Body of pancreas (tissue), 4 donors: ENCODE results near the gene PTK6. TPM values are rescaled to one million over a fixed set of nuclear protein-coding genes. Genes with fewer than 3 reads are reported as not detected.

Experiments
- ATAC-seq: fragments of 150-250 bp; one replicate; pipeline ENCODE4 v1.9.1; 2016
- DNase-seq, 4 donors: peaks; one replicate each; pipeline ENCODE4 v3.0.0-alpha.2; 2019
- H3K27ac ChIP-seq, 4 donors: fragments of 200-600 bp; sonication (generic); 1 replicate in 3 of 4; 2 replicates in 1 of 4; pipeline versions ENCODE4 v1.5.1 to v1.6.1; 2016 to 2019; ENCODE audit warnings: mild to moderate bottlenecking in 1 of 4, mixed read lengths in 1 of 4, moderate library complexity in 1 of 4
- H3K27me3 ChIP-seq, 2 donors: fragments of 200-600 bp; sonication (generic); one replicate each; pipeline ENCODE4 v1.6.0; 2016; ENCODE audit warnings: mild to moderate bottlenecking in 1 of 2
- H3K36me3 ChIP-seq, 2 donors: fragments of 200-600 bp; sonication (generic); replicated peaks in 1 of 2; 2 replicates each; pipeline ENCODE4 v1.5.1; 2016; ENCODE audit warnings: low read depth in 2 of 2; ENCODE audit not compliant: insufficient read depth in 1 of 2
- H3K4me1 ChIP-seq: fragments of 200-600 bp; sonication (generic); one replicate; pipeline ENCODE4 v1.6.0; 2016
- H3K4me3 ChIP-seq, 2 donors: fragments of 200-600 bp; sonication (generic); 1 replicate in 1 of 2; 2 replicates in 1 of 2; pipeline ENCODE4 v1.5.1; 2016 to 2019
- H3K9me3 ChIP-seq, 3 donors: fragments of 200-600 bp; sonication (generic); 1 replicate in 2 of 3; 2 replicates in 1 of 3; pipeline ENCODE4 v1.5.1; 2016
- POLR2A ChIP-seq, 3 donors: fragments of 450-650 bp; IDR thresholded peaks; one replicate each; pipeline ENCODE4 v1.6.1; 2016; ENCODE audit warnings: antibody characterized with exemption in 3 of 3, mild to moderate bottlenecking in 2 of 3
- WGBS, 2 donors: methylation state at CpG; one replicate each; pipeline ENCODE4 v1.1.5; 2017; 5-methylcytosine and 5-hydroxymethylcytosine counted together
- intact Hi-C: fragments of 100-400 bp; cut with DNase I; formaldehyde crosslinking; loops from one replicate; pipeline ENCODE4 v1.15.1; 2023
- total RNA-seq, 2 donors: library from RNA; depleted of rRNA; stranded (reverse); fragments of >200 nt; gene quantifications; one replicate each; pipeline ENCODE4 v1.1.0, GENCODE V29; 2016
- TF ChIP-seq, protein P1 (sequence below), 7 experiments: fragments of 450-650 bp in 4 of 7; fragments of 200-600 bp in 3 of 7; sonication (generic) in 3 of 7; IDR thresholded peaks; one replicate each; pipeline ENCODE4 v1.5.1; 2016 to 2019; ENCODE audit warnings: antibody characterized with exemption in 7 of 7

PTK6 gene
- total RNA-seq, 2 donors from 2014 or later: 3.0 to 5.4 TPM

DNA sequence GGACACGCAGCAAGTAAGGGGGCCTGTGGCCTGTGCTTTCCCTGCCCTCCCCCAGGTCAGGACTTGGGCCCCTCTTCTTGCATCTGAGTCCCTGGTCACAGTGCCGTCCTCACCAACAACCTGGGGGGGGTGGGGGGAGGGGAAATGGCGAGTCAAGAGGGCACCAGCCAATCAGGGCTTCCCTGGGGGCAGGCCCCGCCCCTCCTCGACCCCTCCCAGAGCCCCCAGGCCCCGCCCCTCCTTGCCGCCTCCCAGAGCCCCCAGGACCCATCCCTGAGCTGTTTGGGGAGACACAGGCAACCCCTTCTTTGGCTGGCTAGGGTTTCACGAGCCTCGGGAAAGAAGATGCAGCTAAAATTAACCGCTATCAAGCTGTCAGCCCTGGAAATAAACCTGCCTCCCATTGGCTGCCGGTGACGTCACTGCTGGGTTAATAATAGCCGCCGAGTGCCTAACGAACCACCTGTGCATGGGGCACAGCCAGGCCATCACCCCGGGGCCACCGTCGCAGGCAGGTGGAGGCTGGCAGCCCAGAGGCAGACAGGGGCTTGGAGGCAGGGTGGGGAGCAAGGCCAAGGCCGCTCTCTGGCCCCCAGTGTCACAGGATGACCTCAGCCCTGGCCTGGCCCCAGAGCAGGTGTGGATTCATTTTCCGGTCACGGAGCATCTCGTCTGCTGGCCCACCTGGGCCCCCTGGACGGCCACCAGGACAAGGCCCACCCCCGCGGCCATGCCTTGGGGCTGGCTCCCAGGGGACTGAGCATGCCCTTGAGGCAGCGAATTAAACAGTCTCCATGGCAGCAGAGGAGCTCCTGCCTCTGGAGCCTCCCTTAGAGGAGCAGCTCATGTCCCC is 35.1 kb downstream of the PTK6 start:
- H3K27me3 ChIP-seq: peaks cover 0 to 9% of the 10 kb centered on the region in 2 donors
- intact Hi-C loops: no loop called here
- DNase-seq: peak in 3 of 4 donors; percentile 45 to 62 (median 58)
- no peak overlapping the region for H3K27ac ChIP-seq
- TF ChIP-seq POLR2A (IDR thresholded peaks at IDR 0.05): no peak
- TF ChIP-seq, protein P1, sequence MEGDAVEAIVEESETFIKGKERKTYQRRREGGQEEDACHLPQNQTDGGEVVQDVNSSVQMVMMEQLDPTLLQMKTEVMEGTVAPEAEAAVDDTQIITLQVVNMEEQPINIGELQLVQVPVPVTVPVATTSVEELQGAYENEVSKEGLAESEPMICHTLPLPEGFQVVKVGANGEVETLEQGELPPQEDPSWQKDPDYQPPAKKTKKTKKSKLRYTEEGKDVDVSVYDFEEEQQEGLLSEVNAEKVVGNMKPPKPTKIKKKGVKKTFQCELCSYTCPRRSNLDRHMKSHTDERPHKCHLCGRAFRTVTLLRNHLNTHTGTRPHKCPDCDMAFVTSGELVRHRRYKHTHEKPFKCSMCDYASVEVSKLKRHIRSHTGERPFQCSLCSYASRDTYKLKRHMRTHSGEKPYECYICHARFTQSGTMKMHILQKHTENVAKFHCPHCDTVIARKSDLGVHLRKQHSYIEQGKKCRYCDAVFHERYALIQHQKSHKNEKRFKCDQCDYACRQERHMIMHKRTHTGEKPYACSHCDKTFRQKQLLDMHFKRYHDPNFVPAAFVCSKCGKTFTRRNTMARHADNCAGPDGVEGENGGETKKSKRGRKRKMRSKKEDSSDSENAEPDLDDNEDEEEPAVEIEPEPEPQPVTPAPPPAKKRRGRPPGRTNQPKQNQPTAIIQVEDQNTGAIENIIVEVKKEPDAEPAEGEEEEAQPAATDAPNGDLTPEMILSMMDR (IDR thresholded peaks at IDR 0.05): no peak
- peaks cover 0 to 13% (median 0%) of the 10 kb centered on the region in 3 donors for H3K9me3 ChIP-seq
- WGBS, 2 donors: 16 to 30% methylated on average over 16 to 26 of the region's 26 CpGs
- H3K4me3 ChIP-seq: no peak overlapping the region
- peaks cover 17% of the 10 kb centered on the region for H3K4me1 ChIP-seq
- no peak for ATAC-seq
- H3K36me3 ChIP-seq: no peaks in the 10 kb centered on the region

DNA sequence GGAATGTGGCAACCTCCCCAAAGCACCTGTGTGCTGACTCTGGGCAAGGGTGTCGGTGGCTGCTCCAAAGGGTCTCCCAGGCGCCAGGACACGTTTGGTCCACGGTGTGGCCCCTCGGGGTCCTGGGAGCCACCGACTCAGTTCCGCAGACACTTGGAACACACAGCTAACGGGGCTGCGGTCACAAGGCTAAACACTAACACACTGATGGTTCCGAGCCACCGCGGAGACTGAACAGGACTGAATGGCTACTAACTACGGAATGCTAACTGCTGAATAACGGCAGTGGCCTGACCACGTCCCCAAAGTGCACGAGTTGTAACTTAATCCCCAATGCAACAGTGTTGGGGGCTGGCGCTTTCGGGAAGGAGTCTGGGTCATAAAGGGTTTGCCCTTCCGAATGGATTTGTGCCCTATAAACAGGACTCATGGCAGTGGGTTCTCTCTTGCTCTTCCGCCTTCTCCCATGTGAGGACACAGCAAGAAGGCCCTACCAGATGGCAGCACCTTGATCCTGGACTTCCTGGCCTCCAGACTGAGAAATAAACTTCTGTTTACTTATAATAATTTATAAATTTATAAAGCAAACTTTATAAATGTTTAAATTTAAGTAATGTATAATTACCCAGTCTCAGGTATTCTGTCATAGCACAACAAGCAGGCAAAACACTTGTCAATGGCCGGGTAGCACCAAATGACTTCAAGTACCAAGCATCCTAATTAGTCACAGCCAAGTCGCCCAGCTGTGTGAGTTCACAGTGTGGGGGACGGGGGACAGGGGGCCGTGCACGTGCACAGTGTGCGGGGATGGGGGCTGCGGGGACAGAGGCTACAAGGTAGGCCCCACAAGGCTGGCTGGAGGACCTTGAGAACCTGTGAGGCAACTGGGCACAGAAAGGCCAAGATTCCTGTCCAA is 36.0 kb downstream of the PTK6 start:
- intact Hi-C loops: no loop called here
- DNase-seq: no peak

DNA sequence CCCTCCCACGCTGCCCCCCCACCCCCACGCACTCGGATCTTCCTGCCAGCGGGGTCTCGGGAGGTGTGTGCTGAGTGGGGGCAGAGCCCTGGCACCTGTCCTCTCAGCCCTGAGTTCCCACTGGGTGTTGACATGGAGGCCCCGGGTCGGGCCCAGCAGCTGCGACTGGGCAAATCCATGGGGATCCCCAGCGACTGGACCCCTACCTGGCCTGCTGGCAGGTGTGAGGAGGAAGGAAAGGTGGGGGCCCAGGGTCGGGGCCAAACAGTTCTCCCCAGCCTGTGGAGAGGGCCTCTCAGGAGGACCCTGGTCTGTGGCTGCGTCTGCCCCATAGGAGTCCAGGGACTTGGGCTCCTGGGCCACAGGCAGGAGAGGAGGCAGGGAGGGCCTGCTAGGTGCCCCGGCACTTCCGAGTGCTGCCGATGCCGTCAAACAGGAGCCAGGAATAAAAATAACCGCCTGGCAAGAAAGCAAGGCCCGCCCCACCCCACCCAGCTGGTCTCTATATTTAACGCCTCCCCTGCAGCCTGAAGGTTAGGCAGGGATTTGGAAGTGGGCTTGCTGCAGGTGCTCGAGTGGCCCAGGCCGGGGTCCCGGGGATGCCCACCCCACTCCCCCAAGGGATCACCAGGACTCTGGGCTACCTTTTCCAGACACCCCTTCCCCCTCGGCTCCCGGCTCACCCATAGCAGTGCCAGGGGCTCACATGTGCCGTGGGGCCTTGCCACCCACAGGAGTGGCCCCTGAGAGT is 36.9 kb downstream of the PTK6 start:
- Histone ChIP-seq H3K4me1 (peaks cover 30% of the 10 kb centered on the region), H3K9me3 (peaks cover 0 to 9% (median 0%) of the 10 kb centered on the region in 3 donors), H3K27me3 (peaks cover 0 to 6% of the 10 kb centered on the region in 2 donors), H3K27ac (no peak overlapping the region), H3K36me3 (no peaks in the 10 kb centered on the region), H3K4me3 (no peak overlapping the region)
- no peak for TF ChIP-seq POLR2A (IDR thresholded peaks at IDR 0.05)
- TF ChIP-seq, protein P1 (IDR thresholded peaks at IDR 0.05): no peak
- no peak for ATAC-seq
- no peak for DNase-seq
- WGBS, 2 donors: 83 to 96% methylated on average over 5 to 23 of the region's 24 CpGs
- intact Hi-C loops: no loop called here

More for the DNA sequence above, 36.0 kb downstream of the PTK6 start:
- no peak for TF ChIP-seq POLR2A (IDR thresholded peaks at IDR 0.05)
- TF ChIP-seq, protein P1 (IDR thresholded peaks at IDR 0.05): no peak
- Histone ChIP-seq H3K9me3 (peaks cover 0 to 13% (median 0%) of the 10 kb centered on the region in 3 donors), H3K27me3 (peaks cover 0 to 11% of the 10 kb centered on the region in 2 donors), H3K4me1 (peaks cover 26% of the 10 kb centered on the region), H3K4me3 (no peak overlapping the region), H3K27ac (no peak overlapping the region), H3K36me3 (no peaks in the 10 kb centered on the region)
- ATAC-seq: no peak
- WGBS, 2 donors: 70 to 73% methylated on average over 22 to 27 of the region's 27 CpGs

DNA sequence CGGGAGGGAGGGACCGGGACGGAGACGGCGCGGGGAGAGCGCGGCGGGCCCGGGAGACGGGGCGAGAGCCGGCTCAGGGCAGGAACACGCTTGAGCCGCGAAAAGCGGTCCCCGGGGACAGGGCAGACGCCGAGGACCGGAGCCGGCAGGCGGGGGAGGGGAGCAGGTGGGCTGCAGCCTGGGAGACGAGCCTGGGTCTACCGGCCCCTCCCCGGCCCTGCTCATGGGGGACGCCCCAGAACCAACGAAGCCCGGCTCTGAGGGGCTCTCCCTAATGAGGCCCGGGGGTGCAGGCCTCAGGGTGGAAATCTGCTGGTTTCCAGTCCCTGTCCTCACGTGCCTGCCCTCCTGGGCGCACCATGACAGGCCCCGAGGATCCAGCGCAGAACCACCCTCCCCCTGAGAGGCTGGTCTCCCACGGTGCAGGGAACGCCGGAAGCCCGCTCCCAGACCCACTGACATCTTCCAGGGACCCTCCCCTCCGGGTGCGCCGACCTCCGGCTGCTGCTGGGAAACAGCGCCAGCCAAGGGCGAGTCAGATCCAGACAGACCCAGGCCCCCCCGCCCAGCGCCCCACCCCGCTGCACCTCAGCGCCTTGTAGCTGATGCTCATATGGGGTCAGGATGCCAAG is 37.7 kb downstream of the PTK6 start:
- no peak overlapping the region for H3K27ac ChIP-seq
- TF ChIP-seq, protein P1 (IDR thresholded peaks at IDR 0.05): no peak
- no peak for TF ChIP-seq POLR2A (IDR thresholded peaks at IDR 0.05)
- ATAC-seq: no peak
- H3K27me3 ChIP-seq: peaks cover 0 to 6% of the 10 kb centered on the region in 2 donors
- H3K4me3 ChIP-seq: no peak overlapping the region
- DNase-seq: peak in 1 of 4 donors; percentile 13
- intact Hi-C loops: no loop called here
- H3K4me1 ChIP-seq: peaks cover 30% of the 10 kb centered on the region
- peaks cover 0 to 2% (median 0%) of the 10 kb centered on the region in 3 donors for H3K9me3 ChIP-seq
- H3K36me3 ChIP-seq: no peaks in the 10 kb centered on the region
- 15 to 60% methylated on average over 5 to 43 of the region's 48 CpGs for WGBS, 2 donors
